ENCODE measurements around the gene BHLHA15. TPM values are rescaled to one million over a fixed set of nuclear protein-coding genes. Genes with fewer than 3 reads are reported as not detected.

Gene BHLHA15
- total RNA-seq, 4 donors from 2014 or later: 3.7 to 18.5 (median 5.6) TPM

GRCh38 chr7:98194672-98195457, 16.4 kb upstream of the BHLHA15 start:
- intact Hi-C loops (cut with DNase I; ENCODE audit: low total_unique reads): no loop called here
- TF ChIP-seq POLR2A (IDR thresholded peaks at IDR 0.05): no peak
- no peak for TF ChIP-seq CTCF (IDR thresholded peaks at IDR 0.05)
- no peak for DNase-seq (ENCODE audit: low spot score in 2 of 2)
- H3K4me3 ChIP-seq (ENCODE audit: low read depth, poor library complexity, severe bottlenecking): no peak overlapping the region
- 88 to 96% methylated on average over 8 of the region's 8 CpGs for WGBS, 2 donors

- no peak for TF ChIP-seq CTCF (IDR thresholded peaks at IDR 0.05)
- TF ChIP-seq POLR2A (IDR thresholded peaks at IDR 0.05): no peak
- 87 to 89% methylated on average over 16 of the region's 16 CpGs for WGBS, 2 donors
- no peak for DNase-seq (ENCODE audit: low spot score in 2 of 2)
- intact Hi-C loops (cut with DNase I; ENCODE audit: low total_unique reads): no loop called here
- H3K4me3 ChIP-seq (ENCODE audit: low read depth, poor library complexity, severe bottlenecking): no peak overlapping the region
These were observed 14.3 kb upstream of the BHLHA15 start for GRCh38 chr7:98196706-98197605.

- no peak overlapping the region for H3K4me3 ChIP-seq (ENCODE audit: low read depth, poor library complexity, severe bottlenecking)
- WGBS, 2 donors: 92 to 94% methylated on average over 5 of the region's 5 CpGs
- no peak for DNase-seq (ENCODE audit: low spot score in 2 of 2)
- TF ChIP-seq CTCF (IDR thresholded peaks at IDR 0.05): no peak
- TF ChIP-seq POLR2A (IDR thresholded peaks at IDR 0.05): no peak
- intact Hi-C loops (cut with DNase I; ENCODE audit: low total_unique reads): no loop called here
These were observed 12.1 kb upstream of the BHLHA15 start for GRCh38 chr7:98199131-98199530.

- intact Hi-C loops (cut with DNase I; ENCODE audit: low total_unique reads): no loop called here
- DNase-seq (ENCODE audit: low spot score in 2 of 2): no peak
- 90 to 92% methylated on average over 6 of the region's 6 CpGs for WGBS, 2 donors
- no peak overlapping the region for H3K4me3 ChIP-seq (ENCODE audit: low read depth, poor library complexity, severe bottlenecking)
- TF ChIP-seq CTCF (IDR thresholded peaks at IDR 0.05): no peak
These were observed 10.9 kb upstream of the BHLHA15 start for GRCh38 chr7:98200364-98200763.

GRCh38 chr7:98202367-98203195, 8.7 kb upstream of the BHLHA15 start:
- peak in 1 of 2 donors; percentile 57 for DNase-seq (ENCODE audit: low spot score in 2 of 2)
- no peak for TF ChIP-seq CTCF (IDR thresholded peaks at IDR 0.05)
- TF ChIP-seq POLR2A (IDR thresholded peaks at IDR 0.05): no peak

More at GRCh38 chr7:98202367-98203195, 8.7 kb upstream of the BHLHA15 start:
- H3K4me3 ChIP-seq (ENCODE audit: low read depth, poor library complexity, severe bottlenecking): no peak overlapping the region
- intact Hi-C loops (cut with DNase I; ENCODE audit: low total_unique reads): no loop called here
- WGBS, 2 donors: 66 to 73% methylated on average over 15 of the region's 15 CpGs
